IMR-90 (cell line): ENCODE data around the gene INTS11. TPM values are rescaled to one million over a fixed set of nuclear protein-coding genes. Genes with fewer than 3 reads are reported as not detected.
A peak's percentile ranks its signal among the peaks of the same experiment; 100 is the strongest.

Source experiments
- ATAC-seq: fragments of 200-7000 bp; cut with Tn5 transposase; 2 replicates; pipeline ENCODE4 v1.9.1; 2020; ENCODE audit warnings: low read depth, mild to moderate bottlenecking, moderate library complexity
- BruUV-seq: library from RNA; stranded (reverse); fragments of 400-500 nt; replicated peaks from 2 replicates; lab custom pipeline; 2021; lab: Mats Ljungman, UMichigan
- CTCF ChIA-PET: fragments of 300-600 bp; formaldehyde crosslinking; extraction: SDS; loops from one replicate; lab custom pipeline; 2021; ENCODE audit warnings: antibody characterized with exemption; lab: Yijun Ruan, JAX
- POLR2A ChIA-PET: fragments of 300-600 bp; sonication (Branson Sonifier 250); formaldehyde crosslinking; loops from one replicate; lab custom pipeline; 2022; ENCODE audit warnings: antibody characterized with exemption; ENCODE audit not compliant: unreplicated experiment; lab: Charles Lee
- DNase-seq: peaks from one replicate; pipeline ENCODE4 v3.0.0; 2013
- H2AFZ ChIP-seq: replicated peaks from 2 replicates; pipeline ENCODE3; 2013; ENCODE audit warnings: low read length, mild to moderate bottlenecking; ENCODE audit not compliant: poor library complexity
- H2AK5ac ChIP-seq: 2 replicates; pipeline ENCODE4 v1.6.1; 2013; ENCODE audit warnings: low read depth, low read length, inconsistent platforms
- H2AK9ac ChIP-seq: replicated peaks from 2 replicates; pipeline ENCODE3; 2013; ENCODE audit warnings: mild to moderate bottlenecking, low read depth, low read length, moderate library complexity; ENCODE audit not compliant: poor library complexity
- H2BK120ac ChIP-seq: 2 replicates; pipeline ENCODE4 v1.6.1; 2013; ENCODE audit warnings: low read depth, low read length, inconsistent platforms
- H2BK15ac ChIP-seq: 3 replicates; pipeline ENCODE4 v1.6.1; 2013; ENCODE audit warnings: low read depth, low read length, inconsistent platforms
- H2BK20ac ChIP-seq: 2 replicates; pipeline ENCODE4 v1.6.1; 2013; ENCODE audit warnings: low read depth, mild to moderate bottlenecking, inconsistent platforms, low read length, moderate library complexity
- H2BK5ac ChIP-seq: 2 replicates; pipeline ENCODE4 v1.6.1; 2013; ENCODE audit warnings: mild to moderate bottlenecking, low read depth, low read length, inconsistent platforms; ENCODE audit not compliant: poor library complexity, severe bottlenecking
- H3K14ac ChIP-seq: replicated peaks from 2 replicates; pipeline ENCODE4 v1.6.1; 2013; ENCODE audit warnings: low read depth, low read length, inconsistent platforms
- H3K18ac ChIP-seq: 2 replicates; pipeline ENCODE4 v1.6.1; 2013; ENCODE audit warnings: low read depth, low read length, control low read depth
- H3K23ac ChIP-seq: 2 replicates; pipeline ENCODE4 v1.6.1; 2013; ENCODE audit warnings: low read depth, low read length, inconsistent platforms
- H3K27ac ChIP-seq: 2 replicates; pipeline ENCODE4 v1.5.1; 2013; ENCODE audit warnings: mild to moderate bottlenecking, control low read depth, low read length; ENCODE audit not compliant: insufficient read depth
- H3K27me3 ChIP-seq: 2 replicates; pipeline ENCODE4 v1.6.1; 2013; ENCODE audit warnings: low read length; ENCODE audit not compliant: control insufficient read depth, insufficient read depth
- H3K36me3 ChIP-seq: 2 replicates; pipeline ENCODE4 v1.6.1; 2013; ENCODE audit warnings: low read length, mixed read lengths; ENCODE audit not compliant: control insufficient read depth, insufficient read depth
- H3K4ac ChIP-seq: 2 replicates; pipeline ENCODE4 v1.6.1; 2013; ENCODE audit warnings: low read depth, low read length, inconsistent platforms
- H3K4me1 ChIP-seq: 2 replicates; pipeline ENCODE4 v1.6.1; 2013; ENCODE audit warnings: low read length, mixed read lengths; ENCODE audit not compliant: control insufficient read depth, insufficient read depth
- H3K4me2 ChIP-seq: 2 replicates; pipeline ENCODE4 v1.6.1; 2013; ENCODE audit warnings: low read depth, mild to moderate bottlenecking, control low read depth, low read length, moderate library complexity
- H3K4me3 ChIP-seq: 2 replicates; pipeline ENCODE4 v1.5.1; 2013; ENCODE audit warnings: low read depth, mild to moderate bottlenecking, control low read depth, low read length, moderate library complexity; ENCODE audit not compliant: insufficient read depth
- H3K56ac ChIP-seq: 2 replicates; pipeline ENCODE4 v1.6.1; 2013; ENCODE audit warnings: low read length, inconsistent platforms; ENCODE audit not compliant: insufficient read depth; ENCODE audit errors: extremely low read depth
- H3K79me1 ChIP-seq, 2 experiments: 2 replicates each; pipeline ENCODE4 v1.6.1; 2013; ENCODE audit warnings: low read length in 2 of 2, inconsistent platforms in 1 of 2, low read depth in 1 of 2
- H3K9ac ChIP-seq: 2 replicates; pipeline ENCODE4 v1.6.1; 2013; ENCODE audit warnings: low read depth, low read length, control low read depth
- H3K9me1 ChIP-seq: 2 replicates; pipeline ENCODE4 v1.6.1; 2013; ENCODE audit warnings: low read length, inconsistent platforms; ENCODE audit not compliant: insufficient read depth
- H3K9me3 ChIP-seq: 2 replicates; pipeline ENCODE4 v1.6.1; 2013; ENCODE audit warnings: low read length; ENCODE audit not compliant: control insufficient read depth, insufficient read depth
- H4K20me1 ChIP-seq: 2 replicates; pipeline ENCODE4 v1.6.1; 2013; ENCODE audit warnings: low read length, inconsistent platforms; ENCODE audit not compliant: insufficient read depth
- H4K5ac ChIP-seq: 2 replicates; pipeline ENCODE4 v1.6.1; 2013; ENCODE audit warnings: mild to moderate bottlenecking, low read depth, low read length, control low read depth
- H4K8ac ChIP-seq, 2 experiments: 2 replicates each; pipeline ENCODE4 v1.6.1; 2013; ENCODE audit warnings: low read depth in 2 of 2, low read length in 2 of 2, control low read depth in 1 of 2, inconsistent platforms in 1 of 2
- H4K91ac ChIP-seq: 2 replicates; pipeline ENCODE4 v1.6.1; 2013; ENCODE audit warnings: low read depth, low read length, inconsistent platforms; ENCODE audit not compliant: insufficient read depth
- NFE2L2 ChIP-seq: fragments of 150-350 bp; IDR thresholded peaks from 2 replicates; pipeline ENCODE4 v1.6.1; 2016; ENCODE audit warnings: low read depth, mild to moderate bottlenecking, low read length
- WGBS, 2 experiments: methylation state at CpG; one replicate each; pipeline versions ENCODE4 v1.1.5 to v1.1.7; 2013; ENCODE audit warnings: missing lambda C conversion rate in 2 of 2; ENCODE audit not compliant: insufficient read length in 1 of 2; ENCODE audit errors: extremely low coverage in 2 of 2; 5-methylcytosine and 5-hydroxymethylcytosine counted together
- dilution Hi-C: fragments of 300-500 bp; cut with HindIII; formaldehyde crosslinking; loops from one replicate; pipeline ENCODE4 v1.14.3; 2018; ENCODE audit warnings: low sequenced_read_pairs; ENCODE audit not compliant: unreplicated experiment
- in situ Hi-C: fragments of 300-500 bp; cut with MboI; formaldehyde crosslinking; loops from 3 replicates; pipeline ENCODE4 v1.14.3; 2019; ENCODE audit warnings: low sequenced_read_pairs, inconsistent platforms, mixed read lengths
- intact Hi-C: fragments of 100-400 bp; cut with micrococcal nuclease; formaldehyde crosslinking; loops from 2 replicates; pipeline ENCODE4 v1.10.0; 2022
- polyA plus RNA-seq, 3 experiments: library from polyadenylated mRNA; depleted of rRNA; stranded (reverse); fragments of >200 nt; gene quantifications; 2 replicates each; pipeline ENCODE4 v1.2.3, GENCODE V29; 2012; ENCODE audit warnings: low replicate concordance in 1 of 3
- total RNA-seq: library from RNA; depleted of rRNA; stranded (reverse); fragments of >200 nt; gene quantifications from 2 replicates; pipeline ENCODE4 v1.2.3, GENCODE V29; 2012
- TF ChIP-seq, protein P1 (sequence below): conservative IDR thresholded peaks from 2 replicates; pipeline ENCODE4 v1.5.1; 2012; ENCODE audit warnings: mild to moderate bottlenecking, low read depth, low read length, improper control_type of control experiment

INTS11 gene
- total and polyA plus RNA-seq, 2 of the 4 experiments (the other 2 are of a cell fraction): 56.1 to 123 TPM

DNA sequence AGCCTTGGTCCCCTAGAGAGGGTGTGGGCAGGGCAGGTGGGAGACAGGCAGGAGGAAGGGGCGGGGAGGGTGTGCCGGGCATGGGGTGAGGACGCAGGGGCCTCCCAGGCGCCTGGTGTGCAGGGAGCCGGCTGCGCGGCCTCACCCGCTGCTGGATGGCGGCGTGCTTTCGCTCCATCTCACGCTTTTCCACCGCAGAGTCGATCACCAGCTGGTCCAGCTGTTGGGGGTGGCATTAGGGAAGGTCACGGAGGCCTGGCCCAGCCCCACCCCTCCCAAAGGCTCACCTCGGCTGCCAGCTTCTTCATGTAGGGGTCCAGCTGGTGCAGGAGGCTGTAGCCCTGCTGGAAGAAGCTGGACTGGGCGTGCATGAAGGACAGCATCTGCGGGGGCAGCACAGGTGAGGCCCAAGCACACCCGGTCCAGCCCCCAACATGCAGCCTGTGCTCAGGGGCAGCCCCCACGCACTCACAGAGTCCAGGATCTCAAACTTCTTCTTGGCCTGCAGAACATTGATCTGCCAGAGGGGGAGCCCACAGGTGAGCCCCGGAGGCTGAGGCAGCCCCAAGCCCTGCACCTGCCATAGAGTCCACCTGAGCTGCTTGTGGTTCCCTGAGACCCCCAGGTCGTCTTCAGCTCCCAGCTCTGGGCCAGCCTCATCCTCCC, 24.6 kb downstream of the INTS11 start:
- no peaks in the 10 kb centered on the region for H3K27me3 ChIP-seq
- H3K79me1 ChIP-seq: peaks cover 3 to 30% of the 10 kb centered on the region in 2 experiments; a peak in 3 of 4 replicates
- WGBS, 2 experiments: 90% methylated on average over 4 of the region's 22 CpGs; no CpG with 5 or more reads in 1 of the 2 experiments
- no peak overlapping the region for H3K14ac ChIP-seq
- H2AFZ ChIP-seq: no peak overlapping the region
- no peak overlapping the region for H4K5ac ChIP-seq
- no peak overlapping the region for H2BK120ac ChIP-seq
- H2AK5ac ChIP-seq: no peak overlapping the region
- no peak overlapping the region for H3K23ac ChIP-seq
- H3K9me1 ChIP-seq: no peaks in the 10 kb centered on the region
- H4K8ac ChIP-seq: no peak overlapping the region
- no peak overlapping the region for H3K27ac ChIP-seq
- dilution Hi-C loops (no loop called here), in situ Hi-C loops (no loop called here), intact Hi-C loops (no loop called here)
- no peak overlapping the region for H3K4me3 ChIP-seq
- BruUV-seq: no TSS peak
- no peak overlapping the region for H4K91ac ChIP-seq
- H3K4me1 ChIP-seq: peaks cover 6% of the 10 kb centered on the region
- no peak overlapping the region for H3K4me2 ChIP-seq
- no peak overlapping the region for H3K56ac ChIP-seq
- peaks cover 29% of the 10 kb centered on the region for H3K36me3 ChIP-seq
- CTCF ChIA-PET: interaction anchor here (0.6 kb wide), 1 partner anchor 287 kb away, joined by 4 read pairs; no protein-coding TSS in a partner anchor
- DNase-seq: no peak
- H2BK20ac ChIP-seq: no peak overlapping the region
- TF ChIP-seq NFE2L2: no peak
- TF ChIP-seq, protein P1, sequence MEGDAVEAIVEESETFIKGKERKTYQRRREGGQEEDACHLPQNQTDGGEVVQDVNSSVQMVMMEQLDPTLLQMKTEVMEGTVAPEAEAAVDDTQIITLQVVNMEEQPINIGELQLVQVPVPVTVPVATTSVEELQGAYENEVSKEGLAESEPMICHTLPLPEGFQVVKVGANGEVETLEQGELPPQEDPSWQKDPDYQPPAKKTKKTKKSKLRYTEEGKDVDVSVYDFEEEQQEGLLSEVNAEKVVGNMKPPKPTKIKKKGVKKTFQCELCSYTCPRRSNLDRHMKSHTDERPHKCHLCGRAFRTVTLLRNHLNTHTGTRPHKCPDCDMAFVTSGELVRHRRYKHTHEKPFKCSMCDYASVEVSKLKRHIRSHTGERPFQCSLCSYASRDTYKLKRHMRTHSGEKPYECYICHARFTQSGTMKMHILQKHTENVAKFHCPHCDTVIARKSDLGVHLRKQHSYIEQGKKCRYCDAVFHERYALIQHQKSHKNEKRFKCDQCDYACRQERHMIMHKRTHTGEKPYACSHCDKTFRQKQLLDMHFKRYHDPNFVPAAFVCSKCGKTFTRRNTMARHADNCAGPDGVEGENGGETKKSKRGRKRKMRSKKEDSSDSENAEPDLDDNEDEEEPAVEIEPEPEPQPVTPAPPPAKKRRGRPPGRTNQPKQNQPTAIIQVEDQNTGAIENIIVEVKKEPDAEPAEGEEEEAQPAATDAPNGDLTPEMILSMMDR: peak; percentile 13; the same call in 1 of the 2 replicates
- H3K18ac ChIP-seq: no peak overlapping the region
- peaks cover 33% of the 10 kb centered on the region for H4K20me1 ChIP-seq
- no peak for ATAC-seq
- H3K9ac ChIP-seq: no peak overlapping the region
- H2BK15ac ChIP-seq: no peak overlapping the region
- no peak overlapping the region for H3K4ac ChIP-seq
- no peak overlapping the region for H2BK5ac ChIP-seq
- H2AK9ac ChIP-seq: no peak overlapping the region
- POLR2A ChIA-PET: interaction anchor here (0.6 kb wide), 1 partner anchor 10 kb away, joined by 4 read pairs; no protein-coding TSS in a partner anchor
- no peaks in the 10 kb centered on the region for H3K9me3 ChIP-seq
